Jurkat, Clone E6-1 (cell line): ENCODE data around the gene CD81.

Source experiments
- DNase-seq: peaks from one replicate; pipeline ENCODE4 v3.0.0-alpha.2; 2011; ENCODE audit warnings: low read depth, low spot score
- H3K4me3 ChIP-seq: 2 replicates; pipeline ENCODE4 v1.5.1; 2011; ENCODE audit warnings: mild to moderate bottlenecking, low read length, control low read depth, moderate library complexity

CD81 gene

GRCh38 chr11:2415171-2415570 is 38.1 kb downstream of the CD81 start:
- no peak overlapping the region for H3K4me3 ChIP-seq
- no peak for DNase-seq

- no peak overlapping the region for H3K4me3 ChIP-seq
- no peak for DNase-seq
These were observed 38.7 kb downstream of the CD81 start for GRCh38 chr11:2415601-2416380.

GRCh38 chr11:2416765-2417164 is 39.7 kb downstream of the CD81 start:
- no peak for DNase-seq

GRCh38 chr11:2417856-2418692 is 41.0 kb downstream of the CD81 start:
- no peak for DNase-seq
- no peak overlapping the region for H3K4me3 ChIP-seq

More at GRCh38 chr11:2416765-2417164, 39.7 kb downstream of the CD81 start:
- H3K4me3 ChIP-seq, result no peak overlapping the region

GRCh38 chr11:2418693-2419360 is 41.7 kb downstream of the CD81 start:
- no peak overlapping the region for H3K4me3 ChIP-seq
- DNase-seq, result peak; percentile 45

GRCh38 chr11:2419638-2420501 is 42.8 kb downstream of the CD81 start:
- no peak overlapping the region for H3K4me3 ChIP-seq
- DNase-seq, result peak; percentile 45

GRCh38 chr11:2420502-2421225 is 43.6 kb downstream of the CD81 start:
- peak; percentile 39 for DNase-seq
- no peak overlapping the region for H3K4me3 ChIP-seq

GRCh38 chr11:2421226-2421994 is 44.3 kb downstream of the CD81 start:
- no peak overlapping the region for H3K4me3 ChIP-seq
- DNase-seq, result no peak

GRCh38 chr11:2421996-2422395 is 44.9 kb downstream of the CD81 start:
- DNase-seq, result no peak
- H3K4me3 ChIP-seq, result no peak overlapping the region

- DNase-seq, result no peak
- H3K4me3 ChIP-seq, result no peak overlapping the region
These were observed 45.5 kb downstream of the CD81 start for GRCh38 chr11:2422461-2423156.

- no peak for DNase-seq
- H3K4me3 ChIP-seq, result no peak overlapping the region
These were observed 46.3 kb downstream of the CD81 start for GRCh38 chr11:2423157-2424025.

- DNase-seq, result no peak
- H3K4me3 ChIP-seq, result no peak overlapping the region
These were observed 47.8 kb downstream of the CD81 start for GRCh38 chr11:2424811-2425495.

GRCh38 chr11:2425506-2425905 is 48.4 kb downstream of the CD81 start:
- H3K4me3 ChIP-seq, result no peak overlapping the region
- DNase-seq, result no peak

GRCh38 chr11:2426221-2426620 is 49.1 kb downstream of the CD81 start:
- H3K4me3 ChIP-seq, result no peak overlapping the region
- DNase-seq, result no peak

- H3K4me3 ChIP-seq, result no peak overlapping the region
- no peak for DNase-seq
These were observed 49.9 kb downstream of the CD81 start for GRCh38 chr11:2426826-2427521.
